ENCODE measurements around the gene PRICKLE4.

Gene PRICKLE4

DNA sequence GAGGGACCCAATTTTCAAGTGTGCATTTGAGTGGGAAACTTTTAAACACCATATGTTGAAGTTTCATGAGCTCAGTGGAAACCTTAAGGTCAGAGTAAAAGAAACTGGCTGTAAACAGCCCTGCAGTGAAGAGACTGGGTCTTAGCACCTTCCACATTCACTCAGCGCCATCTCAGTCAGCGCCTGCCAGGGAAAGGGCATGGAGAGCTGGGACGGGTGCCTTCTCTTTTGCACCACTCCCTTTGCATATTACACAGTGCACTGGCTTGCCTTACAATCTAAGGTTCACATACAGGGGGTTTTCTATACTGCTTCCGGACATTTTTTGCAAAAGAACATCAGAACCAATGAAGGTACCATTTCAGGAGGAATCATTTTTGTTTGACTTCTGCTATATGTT is 11.4 kb downstream of the PRICKLE4 start:
- ChIA-PET POLR2A (interaction anchor here (0.6 to 1.4 kb wide), 3 partner anchors 9 to 1820 kb away, joined by 3 to 5 read pairs (median 4); no protein-coding TSS in a partner anchor), CTCF (interaction anchor here (0.6 to 1.8 kb wide), 4 partner anchors 10 to 252 kb away, joined by 3 to 6 read pairs (median 4); partner anchors contain the start of genes BYSL and MED20)
- Histone ChIP-seq H3K4me3 (ENCODE audit: low read depth, low read length) (no peak overlapping the region), H3K4me1 (ENCODE audit: control insufficient read depth, insufficient read depth, low read length) (no peaks in the 10 kb centered on the region; the same call in 1 of the 2 replicates), H3K36me3 (ENCODE audit: control insufficient read depth in 2 of 2, insufficient read depth in 1 of 2, low read length in 2 of 2) (peaks cover 11 to 67% of the 10 kb centered on the region in 2 experiments), H3K27ac (ENCODE audit: extremely low read depth, low read depth, low read length) (no peak overlapping the region), H3K9me3 (ENCODE audit: control insufficient read depth, insufficient read depth, low read depth, low read length) (no peaks in the 10 kb centered on the region)
- TF ChIP-seq ZNF341 (tag by site-specific recombination; IDR thresholded peaks at IDR 0.05; ENCODE audit: low read depth) (no peak), ZNF510 (tag by site-specific recombination; IDR thresholded peaks at IDR 0.05; ENCODE audit: insufficient replicate concordance) (no peak), KLF1 (tag by site-specific recombination; IDR thresholded peaks at IDR 0.05) (no peak), ZNF561 (tag by site-specific recombination; IDR thresholded peaks at IDR 0.05; ENCODE audit: borderline replicate concordance) (no peak), ZNF791 (tag by site-specific recombination; IDR thresholded peaks at IDR 0.05) (no peak), ZNF544 (tag by site-specific recombination; IDR thresholded peaks at IDR 0.05) (no peak), ZNF324 (tag by site-specific recombination; IDR thresholded peaks at IDR 0.05) (no peak)

DNA sequence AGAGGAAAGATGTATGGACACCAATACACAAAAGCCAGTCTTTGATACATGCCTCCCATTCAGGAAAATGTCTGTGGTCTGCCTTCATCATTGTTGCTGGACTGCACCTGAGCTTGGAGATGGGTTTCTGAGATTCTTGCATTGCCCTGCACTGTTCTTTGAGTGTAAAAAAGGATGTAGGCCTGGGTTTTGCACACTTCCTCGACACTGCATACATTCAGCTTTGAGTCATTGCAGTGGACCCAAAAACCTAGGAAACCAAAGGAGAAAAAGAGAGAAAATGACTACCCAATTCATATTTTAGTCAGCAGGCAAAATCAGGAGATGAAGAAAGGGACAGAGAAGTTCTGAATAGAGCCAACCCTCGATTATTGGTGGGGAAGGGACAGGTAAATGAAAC is 15.9 kb downstream of the PRICKLE4 start:
- Histone ChIP-seq H3K36me3 (ENCODE audit: control insufficient read depth in 2 of 2, insufficient read depth in 1 of 2, low read length in 2 of 2) (peaks cover 9 to 67% of the 10 kb centered on the region in 2 experiments; a peak in 2 of 3 replicates), H3K4me3 (ENCODE audit: low read depth, low read length) (no peak overlapping the region), H3K27ac (ENCODE audit: extremely low read depth, low read depth, low read length) (no peak overlapping the region), H3K9me3 (ENCODE audit: control insufficient read depth, insufficient read depth, low read depth, low read length) (no peaks in the 10 kb centered on the region), H3K4me1 (ENCODE audit: control insufficient read depth, insufficient read depth, low read length) (no peaks in the 10 kb centered on the region)
- ChIA-PET POLR2A (no interaction called here), CTCF (interaction anchor here (0.9 to 1.8 kb wide), 2 partner anchors 9 to 11 kb away, joined by 4 to 8 read pairs; partner anchors contain the start of gene TOMM6)
- TF ChIP-seq KLF9 (tag by site-specific recombination; IDR thresholded peaks at IDR 0.05; ENCODE audit: low read depth) (no peak), ZNF555 (tag by site-specific recombination; conservative IDR thresholded peaks at IDR 0.05) (no peak), GLIS2 (tag by site-specific recombination; IDR thresholded peaks at IDR 0.05) (no peak), ZNF623 (tag by site-specific recombination; IDR thresholded peaks at IDR 0.05) (no peak), SCRT1 (tag by site-specific recombination; IDR thresholded peaks at IDR 0.05; ENCODE audit: borderline replicate concordance) (no peak), ZFP69B (tag by site-specific recombination; IDR thresholded peaks at IDR 0.05) (no peak), ZNF211 (tag by site-specific recombination; IDR thresholded peaks at IDR 0.05; ENCODE audit: low read depth) (no peak), ZNF776 (tag by site-specific recombination; IDR thresholded peaks at IDR 0.05; ENCODE audit: borderline replicate concordance) (no peak), ZEB2 (tag by site-specific recombination; IDR thresholded peaks at IDR 0.05) (no peak), ZNF354C (tag by site-specific recombination; IDR thresholded peaks at IDR 0.05; ENCODE audit: borderline replicate concordance, low read depth) (no peak), ZSCAN16 (tag by site-specific recombination; IDR thresholded peaks at IDR 0.05) (no peak), ZFHX2 (tag by site-specific recombination; conservative IDR thresholded peaks at IDR 0.05) (no peak), ZNF112 (tag by site-specific recombination; IDR thresholded peaks at IDR 0.05) (no peak), ZNF629 (tag by site-specific recombination; IDR thresholded peaks at IDR 0.05) (no peak)
- TF ChIP-seq, protein P1, sequence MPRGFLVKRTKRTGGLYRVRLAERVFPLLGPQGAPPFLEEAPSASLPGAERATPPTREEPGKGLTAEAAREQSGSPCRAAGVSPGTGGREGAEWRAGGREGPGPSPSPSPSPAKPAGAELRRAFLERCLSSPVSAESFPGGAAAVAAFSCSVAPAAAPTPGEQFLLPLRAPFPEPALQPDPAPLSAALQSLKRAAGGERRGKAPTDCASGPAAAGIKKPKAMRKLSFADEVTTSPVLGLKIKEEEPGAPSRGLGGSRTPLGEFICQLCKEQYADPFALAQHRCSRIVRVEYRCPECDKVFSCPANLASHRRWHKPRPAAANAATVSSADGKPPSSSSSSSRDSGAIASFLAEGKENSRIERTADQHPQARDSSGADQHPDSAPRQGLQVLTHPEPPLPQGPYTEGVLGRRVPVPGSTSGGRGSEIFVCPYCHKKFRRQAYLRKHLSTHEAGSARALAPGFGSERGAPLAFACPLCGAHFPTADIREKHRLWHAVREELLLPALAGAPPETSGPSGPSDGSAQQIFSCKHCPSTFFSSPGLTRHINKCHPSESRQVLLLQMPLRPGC (tag by site-specific recombination; IDR thresholded peaks at IDR 0.05): no peak
- TF ChIP-seq, protein P2, sequence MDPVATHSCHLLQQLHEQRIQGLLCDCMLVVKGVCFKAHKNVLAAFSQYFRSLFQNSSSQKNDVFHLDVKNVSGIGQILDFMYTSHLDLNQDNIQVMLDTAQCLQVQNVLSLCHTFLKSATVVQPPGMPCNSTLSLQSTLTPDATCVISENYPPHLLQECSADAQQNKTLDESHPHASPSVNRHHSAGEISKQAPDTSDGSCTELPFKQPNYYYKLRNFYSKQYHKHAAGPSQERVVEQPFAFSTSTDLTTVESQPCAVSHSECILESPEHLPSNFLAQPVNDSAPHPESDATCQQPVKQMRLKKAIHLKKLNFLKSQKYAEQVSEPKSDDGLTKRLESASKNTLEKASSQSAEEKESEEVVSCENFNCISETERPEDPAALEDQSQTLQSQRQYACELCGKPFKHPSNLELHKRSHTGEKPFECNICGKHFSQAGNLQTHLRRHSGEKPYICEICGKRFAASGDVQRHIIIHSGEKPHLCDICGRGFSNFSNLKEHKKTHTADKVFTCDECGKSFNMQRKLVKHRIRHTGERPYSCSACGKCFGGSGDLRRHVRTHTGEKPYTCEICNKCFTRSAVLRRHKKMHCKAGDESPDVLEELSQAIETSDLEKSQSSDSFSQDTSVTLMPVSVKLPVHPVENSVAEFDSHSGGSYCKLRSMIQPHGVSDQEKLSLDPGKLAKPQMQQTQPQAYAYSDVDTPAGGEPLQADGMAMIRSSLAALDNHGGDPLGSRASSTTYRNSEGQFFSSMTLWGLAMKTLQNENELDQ (tag by site-specific recombination; IDR thresholded peaks at IDR 0.05; ENCODE audit: low read depth): no peak
- TF ChIP-seq, protein P3, sequence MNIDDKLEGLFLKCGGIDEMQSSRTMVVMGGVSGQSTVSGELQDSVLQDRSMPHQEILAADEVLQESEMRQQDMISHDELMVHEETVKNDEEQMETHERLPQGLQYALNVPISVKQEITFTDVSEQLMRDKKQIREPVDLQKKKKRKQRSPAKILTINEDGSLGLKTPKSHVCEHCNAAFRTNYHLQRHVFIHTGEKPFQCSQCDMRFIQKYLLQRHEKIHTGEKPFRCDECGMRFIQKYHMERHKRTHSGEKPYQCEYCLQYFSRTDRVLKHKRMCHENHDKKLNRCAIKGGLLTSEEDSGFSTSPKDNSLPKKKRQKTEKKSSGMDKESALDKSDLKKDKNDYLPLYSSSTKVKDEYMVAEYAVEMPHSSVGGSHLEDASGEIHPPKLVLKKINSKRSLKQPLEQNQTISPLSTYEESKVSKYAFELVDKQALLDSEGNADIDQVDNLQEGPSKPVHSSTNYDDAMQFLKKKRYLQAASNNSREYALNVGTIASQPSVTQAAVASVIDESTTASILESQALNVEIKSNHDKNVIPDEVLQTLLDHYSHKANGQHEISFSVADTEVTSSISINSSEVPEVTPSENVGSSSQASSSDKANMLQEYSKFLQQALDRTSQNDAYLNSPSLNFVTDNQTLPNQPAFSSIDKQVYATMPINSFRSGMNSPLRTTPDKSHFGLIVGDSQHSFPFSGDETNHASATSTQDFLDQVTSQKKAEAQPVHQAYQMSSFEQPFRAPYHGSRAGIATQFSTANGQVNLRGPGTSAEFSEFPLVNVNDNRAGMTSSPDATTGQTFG (tag by site-specific recombination; IDR thresholded peaks at IDR 0.05; ENCODE audit: borderline replicate concordance): no peak
- TF ChIP-seq, protein P4, sequence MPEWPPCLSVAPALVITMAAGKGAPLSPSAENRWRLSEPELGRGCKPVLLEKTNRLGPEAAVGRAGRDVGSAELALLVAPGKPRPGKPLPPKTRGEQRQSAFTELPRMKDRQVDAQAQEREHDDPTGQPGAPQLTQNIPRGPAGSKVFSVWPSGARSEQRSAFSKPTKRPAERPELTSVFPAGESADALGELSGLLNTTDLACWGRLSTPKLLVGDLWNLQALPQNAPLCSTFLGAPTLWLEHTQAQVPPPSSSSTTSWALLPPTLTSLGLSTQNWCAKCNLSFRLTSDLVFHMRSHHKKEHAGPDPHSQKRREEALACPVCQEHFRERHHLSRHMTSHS (tag by site-specific recombination; IDR thresholded peaks at IDR 0.05): no peak
